ENCODE results near the gene MYBPC1. TPM values are rescaled to one million over a fixed set of nuclear protein-coding genes. Genes with fewer than 3 reads are reported as not detected.

Gene MYBPC1
- total and polyA plus RNA-seq, 2 of the 13 experiments (the other 11 are each of a cell fraction or from before 2014, with no cell fraction given): 0.31 to 0.53 TPM

GRCh38 chr12:101713059-101713682 is 118.4 kb downstream of the MYBPC1 start (continued):
- TF ChIP-seq ZFP91 (CRISPR knock-in tag; IDR thresholded peaks at IDR 0.05; ENCODE audit: borderline replicate concordance) (peak; percentile 34; the same call in 1 of the 2 replicates), ZNF639 (CRISPR knock-in tag; conservative IDR thresholded peaks at IDR 0.05) (no peak), STAG1 (CRISPR knock-in tag; IDR thresholded peaks at IDR 0.05) (peak; percentile 41), ELF3 (CRISPR knock-in tag; IDR thresholded peaks at IDR 0.05) (peak; percentile 89), ZSCAN29 (CRISPR knock-in tag; conservative IDR thresholded peaks at IDR 0.05) (no peak), POLR2G (IDR thresholded peaks at IDR 0.05; ENCODE audit: low read depth, low read length) (peak; percentile 52; the same call in 1 of the 2 replicates), HMGXB3 (CRISPR knock-in tag; IDR thresholded peaks at IDR 0.05; ENCODE audit: borderline replicate concordance) (peak; percentile 51; the same call in 1 of the 2 replicates), ZSCAN21 (CRISPR knock-in tag; IDR thresholded peaks at IDR 0.05; ENCODE audit: borderline replicate concordance) (peak; percentile 51; the same call in 1 of the 2 replicates), TFAP4 (IDR thresholded peaks at IDR 0.05; ENCODE audit: borderline replicate concordance, low read depth) (0 out of 2 replicates have a peak, but pooled peaks have one; percentile 50), THAP11 (CRISPR knock-in tag; IDR thresholded peaks at IDR 0.05) (peak; percentile 56), ZNF710 (CRISPR knock-in tag; IDR thresholded peaks at IDR 0.05; ENCODE audit: borderline replicate concordance) (peak; percentile 66; the same call in 1 of the 2 replicates), HNF4G (IDR thresholded peaks at IDR 0.05; ENCODE audit: borderline replicate concordance, low read depth, low read length) (peak; percentile 87; the same call in 1 of the 2 replicates), HNF4G (CRISPR knock-in tag; IDR thresholded peaks at IDR 0.05; ENCODE audit: borderline replicate concordance, low read depth) (peak; percentile 77; the same call in 1 of the 2 replicates), DPF2 (CRISPR knock-in tag; IDR thresholded peaks at IDR 0.05; ENCODE audit: borderline replicate concordance, low read depth) (peak; percentile 67; the same call in 1 of the 2 replicates), ZFX (CRISPR knock-in tag; IDR thresholded peaks at IDR 0.05; ENCODE audit: low read depth) (peak; percentile 56), ZNF580 (CRISPR knock-in tag; IDR thresholded peaks at IDR 0.05; ENCODE audit: borderline replicate concordance, low read depth) (peak; percentile 84; the same call in 1 of the 2 replicates), BHLHE40 (IDR thresholded peaks at IDR 0.05; ENCODE audit: low read length) (peak; percentile 59; the same call in 1 of the 2 replicates)
